H1 (cell line): Measurements from ENCODE around the gene OR10A6. TPM values are rescaled to one million over a fixed set of nuclear protein-coding genes. Genes with fewer than 3 reads are reported as not detected.

Experiments
- CTCF ChIA-PET: fragments of 300-600 bp; sonication (Branson Sonifier 250); formaldehyde crosslinking; loops from one replicate; lab custom pipeline; 2021; ENCODE audit not compliant: partially characterized antibody; lab: Charles Lee
- POLR2A ChIA-PET: fragments of 300-600 bp; sonication (Branson Sonifier 250); formaldehyde crosslinking; loops from one replicate; lab custom pipeline; 2021; ENCODE audit warnings: inconsistent platforms; ENCODE audit not compliant: partially characterized antibody; lab: Charles Lee
- DNase-seq, 2 experiments: peaks; one replicate each; pipeline versions ENCODE4 v3.0.0 to v3.0.0-alpha.2; 2010 to 2022; ENCODE audit warnings: low spot score in 2 of 2, low read depth in 1 of 2, mixed read lengths in 1 of 2
- FAIRE-seq: peaks from 2 replicates; lab custom pipeline; 2011; peaks lifted over from hg19 to GRCh38; lab: Jason Lieb, UNC
- H2AFZ ChIP-seq: 2 replicates; pipeline ENCODE4 v1.8.1; 2012; ENCODE audit warnings: low read length, inconsistent platforms
- H2AK5ac ChIP-seq: 2 replicates; pipeline ENCODE4 v1.6.1; 2013; ENCODE audit warnings: low read depth, low read length
- H2BK120ac ChIP-seq: replicated peaks from 2 replicates; pipeline ENCODE3; 2013; ENCODE audit warnings: low read depth, low read length, inconsistent platforms
- H2BK12ac ChIP-seq: 2 replicates; pipeline ENCODE4 v1.6.1; 2013; ENCODE audit warnings: low read depth, low read length
- H2BK15ac ChIP-seq: 2 replicates; pipeline ENCODE4 v1.6.1; 2013; ENCODE audit warnings: low read length
- H2BK20ac ChIP-seq: 2 replicates; pipeline ENCODE4 v1.6.1; 2013; ENCODE audit warnings: low read length
- H2BK5ac ChIP-seq: 2 replicates; pipeline ENCODE4 v1.6.1; 2013; ENCODE audit warnings: low read depth, low read length
- H3K14ac ChIP-seq: 2 replicates; pipeline ENCODE4 v1.6.1; 2013; ENCODE audit warnings: inconsistent platforms; ENCODE audit not compliant: insufficient read length
- H3K18ac ChIP-seq: 2 replicates; pipeline ENCODE4 v1.6.1; 2013; ENCODE audit warnings: low read length; ENCODE audit errors: extremely low read depth
- H3K23ac ChIP-seq: 2 replicates; pipeline ENCODE4 v1.6.1; 2013; ENCODE audit warnings: inconsistent platforms; ENCODE audit not compliant: insufficient read length
- H3K23me2 ChIP-seq: 2 replicates; pipeline ENCODE4 v1.6.1; 2013; ENCODE audit warnings: low read depth, low read length
- H3K27ac ChIP-seq: 2 replicates; pipeline ENCODE4 v1.6.1; 2011; ENCODE audit warnings: low read depth, low read length, inconsistent platforms
- H3K27me3 ChIP-seq, 4 experiments: replicated peaks in 1 of 4; 1 replicate in 1 of 4; 2 replicates in 3 of 4; pipeline versions ENCODE4 v1.6.1 to v1.8.1; 2011 to 2013; ENCODE audit warnings: low read length in 3 of 4, mild to moderate bottlenecking in 3 of 4, inconsistent platforms in 2 of 4, mixed read lengths in 2 of 4, moderate library complexity in 1 of 4; ENCODE audit not compliant: control insufficient read depth in 3 of 4, insufficient read depth in 3 of 4; ENCODE audit errors: extremely low read depth in 1 of 4
- H3K36me3 ChIP-seq, 4 experiments: 2 replicates each; pipeline versions ENCODE4 v1.6.1 to v1.8.1; 2011 to 2013; ENCODE audit warnings: mild to moderate bottlenecking in 4 of 4, low read length in 3 of 4, moderate library complexity in 2 of 4, control low read depth in 1 of 4, inconsistent platforms in 1 of 4; ENCODE audit not compliant: insufficient read depth in 4 of 4, control insufficient read depth in 2 of 4
- H3K4ac ChIP-seq: replicated peaks from 2 replicates; pipeline ENCODE3; 2013; ENCODE audit warnings: low read length, low read depth, mixed read lengths, inconsistent platforms; ENCODE audit not compliant: insufficient read length
- H3K4me1 ChIP-seq, 4 experiments: replicated peaks in 1 of 4; 1 replicate in 1 of 4; 2 replicates in 3 of 4; pipeline versions ENCODE4 v1.6.1 to v1.8.1; 2011 to 2013; ENCODE audit warnings: low read length in 3 of 4, inconsistent platforms in 2 of 4, mixed read lengths in 1 of 4; ENCODE audit not compliant: insufficient read depth in 4 of 4, control insufficient read depth in 3 of 4
- H3K4me2 ChIP-seq, 2 experiments: 2 replicates each; pipeline versions ENCODE4 v1.6.1 to v1.8.1; 2011 to 2013; ENCODE audit warnings: low read depth in 2 of 2, low read length in 2 of 2, control low read depth in 1 of 2, inconsistent platforms in 1 of 2, mild to moderate bottlenecking in 1 of 2; ENCODE audit not compliant: insufficient read depth in 1 of 2
- H3K4me3 ChIP-seq, 4 experiments: fragments of 200-600, 300-600 bp in 1 of 4; sonication (generic), shearing (Covaris generic), sonication (Bioruptor Twin) in 1 of 4; 2 replicates each; pipeline versions ENCODE4 v1.5.1 to v1.8.1; 2011 to 2016; ENCODE audit warnings: low read length in 4 of 4, low read depth in 3 of 4, control low read depth in 2 of 4, inconsistent platforms in 2 of 4, mild to moderate bottlenecking in 2 of 4, mixed read lengths in 1 of 4, moderate library complexity in 1 of 4; ENCODE audit not compliant: insufficient read depth in 2 of 4; ENCODE audit errors: extremely low read depth in 1 of 4
- H3K56ac ChIP-seq: replicated peaks from 2 replicates; pipeline ENCODE3; 2013; ENCODE audit warnings: low read depth, mild to moderate bottlenecking, mixed read lengths, low read length, inconsistent platforms; ENCODE audit not compliant: insufficient read length
- H3K79me1 ChIP-seq: 2 replicates; pipeline ENCODE4 v1.6.1; 2013; ENCODE audit warnings: low read depth, low read length, control low read depth
- H3K79me2 ChIP-seq, 2 experiments: 2 replicates each; pipeline versions ENCODE4 v1.6.1 to v1.8.1; 2012 to 2013; ENCODE audit warnings: low read length in 2 of 2, mild to moderate bottlenecking in 2 of 2, inconsistent platforms in 1 of 2; ENCODE audit not compliant: insufficient read depth in 2 of 2, control insufficient read depth in 1 of 2
- H3K9ac ChIP-seq, 4 experiments: replicated peaks in 1 of 4; 1 replicate in 1 of 4; 2 replicates in 3 of 4; pipeline versions ENCODE4 v1.6.1 to v1.8.1; 2011 to 2013; ENCODE audit warnings: low read depth in 3 of 4, low read length in 3 of 4, control low read depth in 2 of 4, mild to moderate bottlenecking in 2 of 4, moderate library complexity in 2 of 4, inconsistent platforms in 1 of 4; ENCODE audit errors: extremely low read depth in 1 of 4
- H3K9me3 ChIP-seq, 2 experiments: 2 replicates each; pipeline versions ENCODE4 v1.6.1 to v1.8.1; 2012 to 2013; ENCODE audit warnings: mild to moderate bottlenecking in 2 of 2, moderate library complexity in 2 of 2, control low read depth in 1 of 2, inconsistent platforms in 1 of 2, low read depth in 1 of 2, low read length in 1 of 2, mixed read lengths in 1 of 2; ENCODE audit not compliant: insufficient read depth in 2 of 2
- H4K20me1 ChIP-seq, 2 experiments: replicated peaks in 1 of 2; 2 replicates each; pipeline versions ENCODE3 to v1.8.1; 2011 to 2013; ENCODE audit warnings: inconsistent platforms in 2 of 2, low read length in 2 of 2, mild to moderate bottlenecking in 1 of 2; ENCODE audit not compliant: insufficient read depth in 2 of 2, control insufficient read depth in 1 of 2
- H4K5ac ChIP-seq: 2 replicates; pipeline ENCODE4 v1.6.1; 2013; ENCODE audit warnings: low read length, low read depth, mixed read lengths, inconsistent platforms; ENCODE audit not compliant: insufficient read length
- H4K8ac ChIP-seq: 2 replicates; pipeline ENCODE4 v1.8.0; 2013; ENCODE audit warnings: mild to moderate bottlenecking, moderate library complexity, low read length, inconsistent platforms; ENCODE audit not compliant: insufficient read depth; ENCODE audit errors: extremely low read depth
- H4K91ac ChIP-seq: replicated peaks from 2 replicates; pipeline ENCODE3; 2013; ENCODE audit warnings: low read length, mixed read lengths, inconsistent platforms; ENCODE audit not compliant: insufficient read length
- CHD1 ChIP-seq: IDR thresholded peaks from 2 replicates; pipeline ENCODE4 v1.6.1; 2012; ENCODE audit warnings: low read depth, low read length, improper control_type of control experiment
- FOSL1 ChIP-seq: IDR thresholded peaks from 2 replicates; pipeline ENCODE4 v1.6.1; 2011; ENCODE audit warnings: mild to moderate bottlenecking, low read depth, low read length, moderate library complexity; ENCODE audit not compliant: insufficient read depth
- KDM5A ChIP-seq: fragments of 200-600 bp; IDR thresholded peaks from 2 replicates; pipeline ENCODE4 v1.7.1; 2012; ENCODE audit warnings: mild to moderate bottlenecking, low read length, inconsistent platforms, mixed read lengths
- MAFK ChIP-seq: IDR thresholded peaks from 2 replicates; pipeline ENCODE4 v1.6.1; 2012; ENCODE audit warnings: low read depth, mild to moderate bottlenecking, improper control_type of control experiment, low read length
- PHF8 ChIP-seq: fragments of 200-600 bp; sonication (generic); conservative IDR thresholded peaks from 2 replicates; pipeline ENCODE4 v1.7.1; 2012; ENCODE audit warnings: low read depth, mild to moderate bottlenecking, inconsistent platforms, low read length, moderate library complexity
- POLR2A ChIP-seq, 2 experiments: IDR thresholded peaks; 1 replicate in 1 of 2; 2 replicates in 1 of 2; pipeline ENCODE4 v1.6.1; 2011; ENCODE audit warnings: low read depth in 2 of 2, low read length in 2 of 2, mild to moderate bottlenecking in 2 of 2; ENCODE audit errors: control extremely low read depth in 1 of 2
- POU5F1 ChIP-seq: IDR thresholded peaks from 2 replicates; pipeline ENCODE4 v1.6.1; 2011; ENCODE audit warnings: low read depth, mild to moderate bottlenecking, low read length, moderate library complexity
- SUZ12 ChIP-seq: fragments of 200-600 bp; sonication (generic); IDR thresholded peaks from 2 replicates; pipeline ENCODE4 v1.6.1; 2012; ENCODE audit warnings: mild to moderate bottlenecking, inconsistent platforms, low read length, moderate library complexity, mixed read lengths
- TEAD4 ChIP-seq: IDR thresholded peaks from 2 replicates; pipeline ENCODE4 v1.6.1; 2012; ENCODE audit warnings: low read depth, low read length, inconsistent platforms, mixed read lengths
- WGBS, 2 experiments: shearing (Covaris generic) in 1 of 2; methylation state at CpG; one replicate each; pipeline versions ENCODE4 v1.1.6 to v1.1.7; 2013 to 2015; ENCODE audit warnings: low lambda C conversion rate in 2 of 2, mixed read lengths in 2 of 2, inconsistent platforms in 1 of 2, low coverage in 1 of 2, missing lambda C conversion rate in 1 of 2; ENCODE audit not compliant: insufficient replicate concordance in 2 of 2, insufficient coverage in 1 of 2, insufficient read length in 1 of 2; ENCODE audit errors: extremely low coverage in 1 of 2, missing lambda C conversion rate in 1 of 2; 5-methylcytosine and 5-hydroxymethylcytosine counted together
- polyA plus RNA-seq, 7 experiments: library from polyadenylated mRNA; depleted of rRNA in 3 of 7; stranded (reverse) in 5 of 7; unstranded in 2 of 7; fragments of >200 nt in 5 of 7; fragments of 200-250 nt in 2 of 7; gene quantifications; 1 replicate in 5 of 7; 2 replicates in 1 of 7; 4 replicates in 1 of 7; pipeline versions ENCODE4 v1.2.1 to v1.2.3, GENCODE V29; 2011 to 2013; ENCODE audit warnings: missing spikeins in 2 of 7, mixed read lengths in 2 of 7
- total RNA-seq: library from RNA; stranded (reverse); fragmentation: NEBNext Ultra II Directional; extraction: Animal tissue kit (Norgen Biotek cat#: 25700); gene quantifications from 2 replicates; pipeline ENCODE4 v1.2.1, GENCODE V29; 2021

Gene OR10A6
- total and polyA plus RNA-seq, 2 of the 8 experiments (the other 6 are each of a cell fraction or from before 2014, with no cell fraction given) = not detected

GRCh38 chr11:7968686-7969085, 37.6 kb upstream of the OR10A6 start:
- 73% methylated on average over 2 of the region's 2 CpGs; no CpG with 5 or more reads in 1 of the 2 experiments for WGBS, 2 experiments
- DNase-seq = no peak

More at GRCh38 chr11:7968686-7969085, 37.6 kb upstream of the OR10A6 start:
- Histone ChIP-seq H2AFZ (no peak overlapping the region), H4K8ac (no peak overlapping the region), H3K56ac (no peak overlapping the region), H3K23me2 (no peaks in the 10 kb centered on the region), H3K4me3 (no peak overlapping the region), H3K79me2 (no peaks in the 10 kb centered on the region), H2BK15ac (no peak overlapping the region), H3K23ac (no peak overlapping the region), H4K20me1 (no peaks in the 10 kb centered on the region), H2BK120ac (no peak overlapping the region), H2BK12ac (no peak overlapping the region), H3K36me3 (no peaks in the 10 kb centered on the region), H2BK20ac (no peak overlapping the region), H2BK5ac (no peak overlapping the region), H3K18ac (no peak overlapping the region), H3K9me3 (no peaks in the 10 kb centered on the region), H2AK5ac (no peak overlapping the region), H3K27ac (no peak overlapping the region), H3K4ac (no peak overlapping the region), H4K5ac (no peak overlapping the region), H4K91ac (no peak overlapping the region), H3K9ac (no peak overlapping the region), H3K4me2 (peak overlapping the region in 1 of 2 experiments; percentile 61; a peak in 1 of 4 replicates), H3K14ac (no peak overlapping the region), H3K79me1 (no peaks in the 10 kb centered on the region), H3K27me3 (no peaks in the 10 kb centered on the region), H3K4me1 (peaks cover 0 to 6% (median 3%) of the 10 kb centered on the region in 4 experiments; a peak in 2 of 7 replicates)
- TF ChIP-seq CHD1 = no peak
- no peak for TF ChIP-seq PHF8
- no peak for TF ChIP-seq FOSL1
- no peak for TF ChIP-seq POLR2A (IDR thresholded peaks at IDR 0.05; ENCODE audit: control extremely low read depth in 1 of 2, low read depth in 2 of 2, low read length in 2 of 2)
- TF ChIP-seq TEAD4 = no peak
- TF ChIP-seq POU5F1 = no peak
- no peak for TF ChIP-seq KDM5A
- TF ChIP-seq MAFK = no peak
- TF ChIP-seq SUZ12 = no peak
- POLR2A ChIA-PET = interaction anchor here (0.6 to 0.9 kb wide), 2 partner anchors 9 to 18 kb away, joined by 3 read pairs; partner anchors contain the start of gene EIF3F
- CTCF ChIA-PET = interaction anchor here (1.0 to 2.1 kb wide), 8 partner anchors 9 to 122 kb away, joined by 4 to 6 read pairs (median 5); partner anchors contain the start of gene EIF3F
- no peak for FAIRE-seq
